OCI-LY3 (cell line): ENCODE measurements around the gene ERBB4.

ENCODE experiments used
- H2AFZ ChIP-seq: fragments of 200-600, 300-600 bp; shearing (Covaris generic); 2 replicates; pipeline ENCODE4 v1.6.0; 2014; ENCODE audit warnings: antibody characterized with exemption, low read depth, low read length
- H3K27ac ChIP-seq: fragments of 200-600, 300-600 bp; sonication (generic); 2 replicates; pipeline ENCODE4 v1.5.1; 2014; ENCODE audit warnings: mild to moderate bottlenecking, low read length, moderate library complexity, mixed read lengths
- H3K27me3 ChIP-seq: fragments of 200-600, 300-600 bp; sonication (generic); 2 replicates; pipeline ENCODE4 v1.6.1; 2014; ENCODE audit warnings: low read depth, low read length, mixed read lengths
- H3K36me3 ChIP-seq: fragments of 200-600, 300-600 bp; sonication (generic); replicated peaks from 2 replicates; pipeline ENCODE3; 2014; ENCODE audit warnings: low read depth, low read length, mixed read lengths
- H3K4me1 ChIP-seq: fragments of 300-600, 200-600 bp; sonication (generic); 2 replicates; pipeline ENCODE4 v1.6.1; 2014; ENCODE audit warnings: low read length, mixed read lengths
- H3K4me2 ChIP-seq: fragments of 200-600, 300-600 bp; sonication (generic); 2 replicates; pipeline ENCODE4 v1.6.1; 2014; ENCODE audit warnings: low read length, mixed read lengths
- H3K4me3 ChIP-seq: fragments of 300-600, 200-600 bp; sonication (generic); 2 replicates; pipeline ENCODE4 v1.5.1; 2014; ENCODE audit warnings: antibody characterized with exemption, mild to moderate bottlenecking, low read length, moderate library complexity
- H3K79me2 ChIP-seq: fragments of 300-600, 200-600 bp; shearing (Covaris generic); 2 replicates; pipeline ENCODE4 v1.6.1; 2014; ENCODE audit warnings: mild to moderate bottlenecking, low read length, mixed read lengths
- H3K9ac ChIP-seq: fragments of 300-600, 200-600 bp; shearing (Covaris generic); 2 replicates; pipeline ENCODE4 v1.6.0; 2014; ENCODE audit warnings: mild to moderate bottlenecking, low read length, moderate library complexity
- H3K9me3 ChIP-seq: fragments of 200-600, 300-600 bp; shearing (Covaris generic); 2 replicates; pipeline ENCODE4 v1.6.1; 2014; ENCODE audit warnings: low read length, mixed read lengths; ENCODE audit not compliant: insufficient read depth
- H4K20me1 ChIP-seq: fragments of 200-600, 300-600 bp; sonication (generic); 2 replicates; pipeline ENCODE4 v1.6.1; 2016; ENCODE audit warnings: low read length, mixed read lengths; ENCODE audit not compliant: insufficient read depth
- CTCF ChIP-seq: fragments of 200-600, 300-600 bp; sonication (generic); IDR thresholded peaks from 2 replicates; pipeline ENCODE4 v1.5.1; 2014; ENCODE audit warnings: antibody characterized with exemption, low read length, low read depth
- EZH2phosphoT487 ChIP-seq: fragments of 200-600 bp; shearing (Covaris generic); IDR thresholded peaks from 2 replicates; pipeline ENCODE4 v1.6.1; 2018; ENCODE audit warnings: antibody characterized with exemption, mixed run types, low read depth

The ERBB4 gene

GRCh38 chr2:211463397-211463796 is 1075.2 kb downstream of the ERBB4 start:
- H3K4me3 ChIP-seq: no peak overlapping the region
- H4K20me1 ChIP-seq: no peaks in the 10 kb centered on the region
- TF ChIP-seq EZH2phosphoT487 (no peak), CTCF (no peak)

GRCh38 chr2:211458974-211459373 is 1079.6 kb downstream of the ERBB4 start:
- H3K4me2 ChIP-seq: no peak overlapping the region
- H3K4me1 ChIP-seq: peaks cover 3% of the 10 kb centered on the region; the same call in 1 of the 2 replicates
- no peak overlapping the region for H3K4me3 ChIP-seq
- no peaks in the 10 kb centered on the region for H3K79me2 ChIP-seq
- no peaks in the 10 kb centered on the region for H3K9me3 ChIP-seq
- TF ChIP-seq EZH2phosphoT487: no peak
- no peak for TF ChIP-seq CTCF
- H3K36me3 ChIP-seq: no peaks in the 10 kb centered on the region
- no peaks in the 10 kb centered on the region for H3K27me3 ChIP-seq
- H4K20me1 ChIP-seq: no peaks in the 10 kb centered on the region
- no peak overlapping the region for H2AFZ ChIP-seq
- no peak overlapping the region for H3K27ac ChIP-seq
- H3K9ac ChIP-seq: no peak overlapping the region

More at GRCh38 chr2:211463397-211463796, 1075.2 kb downstream of the ERBB4 start:
- H3K9ac ChIP-seq: no peak overlapping the region
- no peak overlapping the region for H3K4me2 ChIP-seq
- H3K27me3 ChIP-seq: no peaks in the 10 kb centered on the region
- H3K36me3 ChIP-seq: no peaks in the 10 kb centered on the region
- H3K79me2 ChIP-seq: no peaks in the 10 kb centered on the region
- 0 out of 2 replicates have a peak overlapping the region, but pooled peaks have one; percentile 33 for H2AFZ ChIP-seq
- H3K4me1 ChIP-seq: peaks cover 3% of the 10 kb centered on the region; the same call in 1 of the 2 replicates
- H3K27ac ChIP-seq: no peak overlapping the region
- no peaks in the 10 kb centered on the region for H3K9me3 ChIP-seq

GRCh38 chr2:211457325-211457724 is 1081.3 kb downstream of the ERBB4 start:
- no peaks in the 10 kb centered on the region for H3K36me3 ChIP-seq
- no peak overlapping the region for H3K4me2 ChIP-seq
- no peaks in the 10 kb centered on the region for H3K9me3 ChIP-seq
- peaks cover 13% of the 10 kb centered on the region for H3K4me1 ChIP-seq
- no peaks in the 10 kb centered on the region for H4K20me1 ChIP-seq
- TF ChIP-seq EZH2phosphoT487: no peak
- TF ChIP-seq CTCF: no peak
- no peaks in the 10 kb centered on the region for H3K79me2 ChIP-seq
- no peak overlapping the region for H3K9ac ChIP-seq
- no peak overlapping the region for H3K27ac ChIP-seq
- no peaks in the 10 kb centered on the region for H3K27me3 ChIP-seq
- H3K4me3 ChIP-seq: no peak overlapping the region
- no peak overlapping the region for H2AFZ ChIP-seq

GRCh38 chr2:211455216-211455841 is 1083.3 kb downstream of the ERBB4 start:
- Histone ChIP-seq H3K9ac (no peak overlapping the region), H2AFZ (no peak overlapping the region), H3K27ac (no peak overlapping the region), H3K9me3 (no peaks in the 10 kb centered on the region), H3K4me1 (peaks cover 10% of the 10 kb centered on the region), H3K79me2 (no peaks in the 10 kb centered on the region), H4K20me1 (no peaks in the 10 kb centered on the region), H3K4me3 (no peak overlapping the region), H3K27me3 (no peaks in the 10 kb centered on the region), H3K4me2 (no peak overlapping the region), H3K36me3 (no peaks in the 10 kb centered on the region)
- TF ChIP-seq EZH2phosphoT487 (no peak), CTCF (peak; percentile 92)
